ENCODE results near the gene PLA2G4B.
A peak's percentile ranks its signal among the peaks of the same experiment; 100 is the strongest.

The PLA2G4B gene

DNA sequence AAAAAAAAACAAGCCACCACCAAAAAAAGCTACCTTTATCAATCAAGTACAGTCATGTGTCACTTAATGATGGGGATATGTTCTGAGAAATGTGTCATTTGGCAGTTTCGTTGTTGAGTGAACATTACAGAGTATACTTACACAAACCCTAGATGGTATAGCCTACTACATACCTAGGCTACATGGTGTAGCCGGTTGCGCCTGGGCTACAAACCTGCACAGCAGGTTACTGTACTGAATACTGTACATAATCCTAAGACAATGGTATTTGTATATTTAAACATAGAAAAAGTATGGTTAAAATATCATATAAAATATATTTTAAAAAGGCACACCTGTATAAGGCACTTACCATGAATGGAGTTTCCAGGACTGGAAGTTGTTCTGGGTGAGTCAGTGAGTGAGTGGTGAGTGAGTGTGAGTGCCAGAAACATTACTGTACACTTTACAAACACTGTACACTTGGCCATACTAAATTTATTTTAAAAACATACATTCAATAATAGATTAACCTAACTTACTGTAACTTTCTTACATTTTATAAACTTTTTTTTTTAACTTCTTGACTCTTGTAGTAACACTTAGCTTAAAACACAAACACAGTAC lies 36.7 kb upstream of the PLA2G4B start:
- no peak overlapping the region for H3K4me3 Mint-ChIP-seq
- no peaks in the 10 kb centered on the region for H3K9me3 Mint-ChIP-seq
- H3K27ac Mint-ChIP-seq = no peak overlapping the region
- H3K36me3 Mint-ChIP-seq = peaks cover 5% of the 10 kb centered on the region
- H3K27me3 Mint-ChIP-seq = no peaks in the 10 kb centered on the region
- peaks cover 10% of the 10 kb centered on the region for H3K4me1 Mint-ChIP-seq

DNA sequence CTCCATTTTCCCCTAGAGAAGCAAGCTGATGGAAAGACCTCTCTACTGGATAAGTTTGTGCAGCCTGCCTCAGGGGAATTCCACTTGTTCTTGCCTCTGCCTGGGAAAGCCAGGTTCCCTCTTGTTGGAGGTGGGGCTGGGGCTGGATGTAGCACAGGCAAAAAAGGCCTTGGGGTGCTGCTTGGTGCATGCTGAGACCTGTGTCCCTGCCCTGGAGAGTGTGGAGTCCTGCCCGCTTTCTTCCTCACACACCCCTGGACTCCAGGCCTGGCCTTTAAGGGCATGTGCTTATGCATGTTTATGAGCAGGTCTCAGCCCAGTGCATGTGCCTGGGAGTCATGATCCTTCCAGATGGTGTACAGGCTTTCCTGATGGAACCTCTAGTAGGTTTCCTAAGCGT lies 34.3 kb upstream of the PLA2G4B start:
- Mint-ChIP-seq H3K4me3 (no peak overlapping the region), H3K9me3 (no peaks in the 10 kb centered on the region), H3K36me3 (peaks cover 5% of the 10 kb centered on the region), H3K27ac (peak overlapping the region; percentile 35), H3K27me3 (no peaks in the 10 kb centered on the region), H3K4me1 (peaks cover 8% of the 10 kb centered on the region)

DNA sequence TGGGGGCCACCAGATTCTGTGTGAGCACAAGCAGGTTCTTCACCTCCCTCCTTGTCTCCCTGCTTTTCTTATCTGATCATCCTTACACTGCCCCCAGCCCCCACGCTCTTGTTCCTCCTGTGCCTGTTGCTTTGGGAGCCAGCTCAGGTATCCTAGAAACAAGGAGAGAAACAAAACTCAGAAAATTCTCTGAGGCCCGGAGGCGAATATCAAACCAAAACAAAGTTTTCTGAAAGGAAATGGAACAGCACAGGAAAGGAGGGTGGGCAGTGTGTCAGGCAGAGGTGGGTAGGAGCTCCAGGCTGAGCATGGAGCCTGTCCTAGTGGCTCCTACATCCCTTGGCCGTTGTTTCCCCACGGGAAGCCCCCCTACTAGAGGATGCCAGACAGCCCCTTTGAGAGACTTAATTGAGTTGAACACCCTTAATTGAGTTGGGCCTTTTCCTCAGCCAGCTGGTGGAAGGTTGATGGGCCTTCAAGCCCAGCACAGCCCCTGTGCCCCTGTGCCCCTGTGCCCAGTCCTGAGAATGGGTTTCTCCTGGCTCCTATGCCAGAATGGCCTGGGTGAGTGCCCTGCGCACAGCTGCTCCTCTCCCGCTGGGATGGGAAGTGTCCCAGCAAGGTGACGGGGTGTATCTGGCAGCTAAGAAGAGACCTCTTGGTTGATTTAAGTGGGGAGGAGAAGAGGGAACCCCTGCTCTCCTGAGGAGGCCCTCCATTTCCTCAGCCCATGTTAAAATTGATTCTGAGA lies 33.6 kb upstream of the PLA2G4B start:
- Mint-ChIP-seq H3K27ac (peak overlapping the region; percentile 26), H3K4me3 (no peak overlapping the region), H3K4me1 (peaks cover 8% of the 10 kb centered on the region), H3K9me3 (no peaks in the 10 kb centered on the region), H3K36me3 (peaks cover 5% of the 10 kb centered on the region), H3K27me3 (no peaks in the 10 kb centered on the region)

DNA sequence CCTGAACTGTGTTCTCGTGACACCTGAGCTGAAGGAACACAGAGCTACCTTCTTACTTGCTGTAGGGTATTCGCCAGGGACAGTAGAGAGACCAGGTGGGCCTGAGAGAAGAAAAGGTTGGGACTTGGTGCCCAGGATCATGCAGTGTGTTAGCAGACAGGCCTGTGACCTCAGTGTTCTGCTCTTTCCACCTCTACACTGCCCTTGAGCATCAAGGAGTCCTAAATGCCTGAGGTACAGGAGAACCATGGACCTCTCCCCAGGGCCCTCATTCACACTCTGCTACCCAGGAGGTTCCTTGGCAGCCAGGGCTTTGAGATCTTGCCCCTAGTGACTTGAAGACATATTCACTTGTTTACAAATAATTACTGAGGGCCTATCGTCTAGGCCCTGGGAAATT lies 32.9 kb upstream of the PLA2G4B start:
- no peak overlapping the region for H3K4me3 Mint-ChIP-seq
- H3K36me3 Mint-ChIP-seq = peaks cover 5% of the 10 kb centered on the region
- H3K27ac Mint-ChIP-seq = no peak overlapping the region
- H3K4me1 Mint-ChIP-seq = peaks cover 8% of the 10 kb centered on the region
- no peaks in the 10 kb centered on the region for H3K27me3 Mint-ChIP-seq
- H3K9me3 Mint-ChIP-seq = no peaks in the 10 kb centered on the region

DNA sequence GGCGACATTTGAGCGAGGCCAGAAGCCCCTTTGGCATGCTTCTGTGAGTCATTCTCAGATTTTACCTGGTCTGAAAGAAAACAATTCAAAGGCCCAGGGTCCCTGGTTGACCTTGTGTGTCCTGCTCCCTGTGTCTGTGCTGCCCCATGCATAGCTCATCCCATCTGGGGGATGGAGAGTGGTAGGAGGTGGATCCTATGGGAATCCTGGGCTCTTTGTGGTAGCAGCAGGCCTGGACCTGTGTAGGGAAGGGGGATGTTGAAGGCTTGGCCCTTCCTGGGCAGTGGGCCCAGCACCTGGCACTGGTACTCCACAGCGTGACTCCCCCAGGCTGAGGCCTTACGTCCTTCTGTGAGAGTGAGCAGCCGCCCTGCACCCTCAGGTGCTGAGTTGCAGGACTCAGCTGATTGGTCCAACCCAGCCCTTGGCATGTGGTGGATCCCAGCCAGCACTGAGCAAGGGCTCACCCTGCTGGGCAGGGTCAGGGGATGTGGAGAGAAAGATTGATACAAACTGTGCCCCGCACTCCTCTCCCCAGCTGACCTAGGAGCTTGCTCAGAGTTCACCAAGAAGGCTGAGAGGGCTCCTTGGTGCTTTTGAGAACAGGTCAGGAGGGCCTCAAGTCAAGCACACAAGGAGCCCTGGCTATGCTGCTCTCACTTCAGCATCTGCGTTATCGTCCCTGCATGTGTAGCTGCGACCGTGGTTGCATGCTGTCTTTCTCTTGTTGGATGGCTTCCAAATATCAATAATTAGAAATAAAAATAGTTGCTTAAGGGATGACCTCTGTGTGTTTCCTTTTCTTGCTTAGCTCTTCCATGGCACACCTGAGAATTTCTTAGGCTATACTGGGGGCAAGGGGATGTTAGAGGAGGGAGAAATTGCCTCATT lies 32.1 kb upstream of the PLA2G4B start:
- H3K27ac Mint-ChIP-seq = no peak overlapping the region

DNA sequence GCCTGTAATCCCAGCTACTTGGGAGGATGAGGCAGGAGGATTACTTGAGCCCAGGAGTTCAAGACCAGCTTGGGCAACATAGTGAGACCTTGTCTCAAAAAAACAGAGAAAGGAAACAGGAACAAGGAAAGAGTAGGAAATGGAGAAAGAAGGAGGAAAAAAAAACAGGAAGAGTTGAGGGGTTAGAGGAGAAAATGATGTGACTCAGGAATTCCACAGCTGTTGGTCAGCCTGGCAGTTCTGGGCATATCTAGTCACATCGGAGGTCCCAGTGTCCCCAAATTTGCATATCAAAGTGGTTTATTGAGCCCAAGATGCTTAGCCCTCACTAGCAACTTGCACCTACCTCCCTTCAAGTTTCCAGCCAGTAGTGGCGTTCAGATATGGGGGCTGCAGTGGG lies 29.5 kb upstream of the PLA2G4B start:
- H3K4me3 Mint-ChIP-seq = no peak overlapping the region
- H3K9me3 Mint-ChIP-seq = no peaks in the 10 kb centered on the region
- peaks cover 3% of the 10 kb centered on the region for H3K36me3 Mint-ChIP-seq
- no peak overlapping the region for H3K27ac Mint-ChIP-seq
- H3K27me3 Mint-ChIP-seq = no peaks in the 10 kb centered on the region
- peaks cover 14% of the 10 kb centered on the region for H3K4me1 Mint-ChIP-seq

More for the DNA sequence above, 32.1 kb upstream of the PLA2G4B start:
- Mint-ChIP-seq H3K36me3 (peaks cover 3% of the 10 kb centered on the region), H3K4me1 (peaks cover 12% of the 10 kb centered on the region), H3K4me3 (no peak overlapping the region), H3K27me3 (no peaks in the 10 kb centered on the region), H3K9me3 (no peaks in the 10 kb centered on the region)

DNA sequence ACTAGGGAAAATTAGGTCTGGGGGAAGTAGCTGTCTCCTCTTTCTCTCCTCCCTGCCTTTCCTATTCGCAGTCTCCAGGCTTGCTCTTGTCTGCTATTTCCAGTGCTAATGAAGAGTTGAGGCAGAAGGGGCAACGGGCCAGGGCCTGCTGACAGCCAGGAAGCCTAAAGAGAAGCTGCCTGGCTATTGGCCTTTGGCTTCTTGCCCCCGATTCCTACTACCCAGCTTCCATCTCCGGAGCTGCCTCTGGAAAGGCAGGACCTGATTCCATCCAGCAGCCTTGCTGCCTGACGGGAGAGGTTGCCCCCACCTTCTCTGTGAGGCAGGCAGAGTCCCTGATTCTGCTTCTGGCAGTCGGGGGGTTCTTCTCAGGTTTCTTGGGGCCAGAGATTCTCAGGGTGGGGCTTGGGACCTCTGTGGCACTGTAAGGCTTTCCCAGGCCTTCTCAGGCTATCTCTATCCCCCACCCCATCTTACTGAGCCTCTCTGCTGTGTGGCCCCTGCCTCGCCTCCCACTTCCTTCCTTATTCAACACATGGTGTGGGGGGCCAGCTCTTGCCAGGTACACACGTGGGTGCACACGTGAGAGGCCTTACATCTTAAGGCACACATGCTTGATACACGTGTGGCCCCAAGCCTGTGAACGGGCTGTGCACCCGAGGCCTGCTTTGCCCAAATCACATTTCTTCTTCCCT lies 29.0 kb upstream of the PLA2G4B start:
- Mint-ChIP-seq H3K9me3 (no peaks in the 10 kb centered on the region), H3K27me3 (no peaks in the 10 kb centered on the region), H3K27ac (no peak overlapping the region), H3K4me1 (peaks cover 10% of the 10 kb centered on the region), H3K36me3 (peaks cover 3% of the 10 kb centered on the region), H3K4me3 (no peak overlapping the region)

DNA sequence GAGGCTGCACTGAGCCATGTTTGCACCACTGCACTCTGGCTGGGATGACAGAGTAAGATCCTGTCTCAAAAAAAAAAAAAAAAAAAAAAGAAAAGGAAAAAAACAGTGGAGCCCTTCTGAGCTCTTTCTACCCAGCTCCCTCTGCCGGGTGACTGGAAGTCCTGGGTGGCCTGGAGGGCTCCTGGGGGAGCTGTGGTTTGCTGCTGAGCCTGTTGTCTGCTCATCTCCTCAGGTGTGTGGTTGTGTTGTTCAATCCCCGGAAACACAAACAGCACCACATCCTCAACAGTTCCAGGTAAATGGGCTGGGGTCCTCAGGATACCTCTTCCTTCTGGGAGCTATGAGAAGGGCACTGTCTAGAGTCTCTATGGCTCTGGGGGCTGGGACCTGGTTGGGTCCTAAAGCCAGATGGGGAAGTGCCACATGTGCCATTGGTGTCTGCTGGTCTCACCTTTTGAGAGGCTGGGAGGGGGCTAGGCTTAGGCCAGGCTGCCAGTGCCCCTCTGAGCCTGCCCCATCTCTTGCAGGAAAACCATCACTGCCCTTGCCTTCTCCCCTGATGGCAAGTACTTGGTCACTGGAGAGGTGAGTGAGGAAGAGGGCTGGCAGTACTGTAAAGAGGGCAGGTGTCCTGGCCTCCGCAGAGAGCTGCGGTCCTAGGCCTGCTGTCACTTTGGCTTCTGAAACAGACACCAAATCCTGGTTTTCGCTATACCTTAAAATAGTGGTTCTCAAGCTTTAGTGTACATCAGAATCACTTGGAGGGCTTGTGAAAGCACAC lies 27.8 kb upstream of the PLA2G4B start:
- H3K9me3 Mint-ChIP-seq = no peaks in the 10 kb centered on the region
- peaks cover 2% of the 10 kb centered on the region for H3K36me3 Mint-ChIP-seq
- H3K27me3 Mint-ChIP-seq = no peaks in the 10 kb centered on the region
- peaks cover 6% of the 10 kb centered on the region for H3K4me1 Mint-ChIP-seq
- no peak overlapping the region for H3K27ac Mint-ChIP-seq
- H3K4me3 Mint-ChIP-seq = no peak overlapping the region

DNA sequence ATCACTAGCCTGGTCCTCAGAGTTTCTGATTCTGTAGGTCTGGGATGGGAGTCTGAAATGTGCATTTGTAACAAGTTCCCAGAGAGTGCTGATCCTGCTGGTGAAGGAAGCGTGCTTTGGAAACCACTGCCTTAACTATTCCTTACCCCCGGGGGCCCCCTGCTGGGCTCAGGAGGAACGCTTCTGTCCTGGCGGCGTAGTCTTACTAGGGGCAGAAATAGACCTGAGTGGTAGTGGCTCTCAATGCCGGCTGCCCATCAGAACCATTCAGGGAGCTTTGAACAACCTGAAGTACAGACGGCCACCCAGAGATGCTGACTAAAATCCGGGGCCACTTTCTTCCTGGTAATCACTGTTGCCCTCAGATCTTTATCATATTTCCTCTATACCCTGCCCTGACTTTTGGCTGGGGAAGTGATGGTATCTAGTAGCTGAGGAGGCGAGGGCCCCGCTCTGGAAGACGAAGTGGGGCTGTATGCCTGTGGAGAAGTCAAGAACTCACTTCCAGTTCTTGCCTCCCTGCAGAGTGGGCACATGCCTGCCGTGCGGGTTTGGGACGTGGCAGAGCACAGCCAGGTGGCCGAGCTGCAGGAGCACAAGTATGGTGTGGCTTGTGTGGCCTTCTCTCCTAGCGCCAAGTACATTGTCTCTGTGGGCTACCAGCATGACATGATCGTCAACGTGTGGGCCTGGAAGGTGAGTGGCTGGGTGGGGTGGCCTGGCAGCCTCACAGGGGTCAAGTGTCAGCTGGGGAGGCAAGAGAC lies 27.0 kb upstream of the PLA2G4B start:
- Mint-ChIP-seq H3K4me3 (no peak overlapping the region), H3K36me3 (peaks cover 6% of the 10 kb centered on the region), H3K27me3 (no peaks in the 10 kb centered on the region), H3K9me3 (no peaks in the 10 kb centered on the region), H3K4me1 (peaks cover 6% of the 10 kb centered on the region), H3K27ac (no peak overlapping the region)

DNA sequence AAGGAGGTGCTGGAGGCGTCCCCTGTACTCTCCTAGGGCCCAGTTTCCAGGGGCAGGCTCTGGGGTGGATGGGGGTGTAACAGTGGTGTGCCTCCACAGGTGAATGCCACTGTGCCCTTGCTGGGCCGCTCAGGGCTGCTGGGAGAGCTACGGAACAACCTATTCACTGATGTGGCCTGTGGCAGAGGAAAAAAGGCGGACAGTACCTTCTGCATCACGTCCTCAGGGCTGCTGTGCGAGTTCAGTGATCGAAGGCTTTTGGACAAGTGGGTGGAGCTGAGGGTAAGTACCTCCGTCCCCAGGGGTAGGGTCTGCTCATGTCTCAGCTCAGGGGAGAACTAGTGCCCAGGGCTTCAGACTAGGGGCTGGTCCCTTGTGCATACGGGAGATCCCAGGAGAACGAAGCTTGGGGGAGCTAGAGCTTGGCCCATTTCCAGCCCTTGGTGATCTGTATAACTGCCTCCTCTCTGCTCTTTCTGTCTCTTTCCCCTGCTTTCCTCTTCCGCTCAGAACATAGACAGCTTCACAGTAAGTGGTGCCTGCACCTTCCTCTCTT lies 25.7 kb upstream of the PLA2G4B start:
- Mint-ChIP-seq H3K27ac (no peak overlapping the region), H3K4me3 (no peak overlapping the region), H3K36me3 (peaks cover 6% of the 10 kb centered on the region)

DNA sequence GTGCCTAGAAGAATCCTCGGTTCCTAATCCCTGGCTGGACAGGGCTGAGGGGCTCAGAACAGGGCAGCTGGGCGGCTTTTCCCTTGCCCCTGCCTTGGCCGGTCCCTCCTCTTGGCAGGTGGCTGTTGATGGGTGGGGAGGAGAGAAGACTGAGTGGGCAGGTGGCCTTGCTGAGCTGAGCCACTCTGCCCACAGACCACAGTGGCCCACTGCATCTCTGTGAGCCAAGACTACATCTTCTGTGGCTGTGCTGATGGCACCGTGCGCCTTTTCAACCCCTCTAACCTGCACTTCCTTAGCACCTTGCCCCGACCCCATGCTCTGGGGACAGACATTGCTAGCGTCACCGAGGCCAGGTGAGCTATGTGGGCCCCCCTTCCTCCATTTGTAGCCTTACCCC lies 25.2 kb upstream of the PLA2G4B start:
- no peaks in the 10 kb centered on the region for H3K27me3 Mint-ChIP-seq
- H3K4me1 Mint-ChIP-seq = peaks cover 6% of the 10 kb centered on the region
- no peak overlapping the region for H3K27ac Mint-ChIP-seq
- peaks cover 6% of the 10 kb centered on the region for H3K36me3 Mint-ChIP-seq
- H3K9me3 Mint-ChIP-seq = no peaks in the 10 kb centered on the region
- H3K4me3 Mint-ChIP-seq = no peak overlapping the region

More for the DNA sequence above, 25.7 kb upstream of the PLA2G4B start:
- H3K9me3 Mint-ChIP-seq = no peaks in the 10 kb centered on the region
- no peaks in the 10 kb centered on the region for H3K27me3 Mint-ChIP-seq
- H3K4me1 Mint-ChIP-seq = peaks cover 6% of the 10 kb centered on the region

DNA sequence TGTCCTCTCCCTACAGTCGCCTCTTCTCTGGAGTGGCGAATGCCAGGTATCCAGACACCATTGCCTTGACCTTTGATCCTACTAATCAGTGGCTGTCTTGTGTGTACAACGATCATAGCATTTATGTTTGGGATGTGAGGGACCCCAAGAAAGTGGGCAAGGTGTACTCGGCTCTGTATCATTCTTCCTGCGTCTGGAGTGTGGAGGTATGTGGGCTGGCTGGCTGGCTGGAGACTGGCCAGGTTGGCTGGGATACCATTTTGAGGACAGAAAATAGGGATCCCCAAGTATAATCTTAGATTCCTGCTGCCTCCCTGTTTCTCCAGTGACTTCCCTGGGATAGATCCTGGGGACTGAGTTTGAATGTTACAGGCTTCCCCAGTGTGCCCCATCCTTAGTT lies 24.1 kb upstream of the PLA2G4B start:
- H3K9me3 Mint-ChIP-seq = no peaks in the 10 kb centered on the region

DNA sequence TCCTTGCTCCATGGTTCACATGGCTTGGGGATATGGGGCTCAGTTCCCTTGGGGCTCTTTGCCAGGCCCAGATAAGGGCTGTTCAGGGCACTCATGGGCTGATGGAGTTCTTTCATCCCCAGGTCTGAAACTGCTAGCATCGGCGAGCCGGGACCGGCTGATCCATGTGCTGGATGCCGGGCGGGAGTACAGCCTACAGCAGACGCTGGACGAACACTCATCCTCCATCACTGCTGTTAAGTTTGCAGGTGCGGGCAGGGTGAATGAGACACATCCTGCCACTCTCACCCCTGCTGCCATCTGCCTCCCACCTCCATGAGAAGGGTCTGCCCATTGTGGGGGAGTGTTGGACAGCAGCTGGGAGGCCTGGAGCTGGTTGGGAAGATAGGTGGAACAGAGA lies 21.9 kb upstream of the PLA2G4B start:
- no peaks in the 10 kb centered on the region for H3K27me3 Mint-ChIP-seq
- H3K4me1 Mint-ChIP-seq = no peaks in the 10 kb centered on the region
- H3K27ac Mint-ChIP-seq = no peak overlapping the region
- peaks cover 9% of the 10 kb centered on the region for H3K36me3 Mint-ChIP-seq
- no peak overlapping the region for H3K4me3 Mint-ChIP-seq
- no peaks in the 10 kb centered on the region for H3K9me3 Mint-ChIP-seq

More for the DNA sequence above, 24.1 kb upstream of the PLA2G4B start:
- no peak overlapping the region for H3K4me3 Mint-ChIP-seq
- H3K36me3 Mint-ChIP-seq = peaks cover 6% of the 10 kb centered on the region
- H3K4me1 Mint-ChIP-seq = peaks cover 6% of the 10 kb centered on the region
- H3K27me3 Mint-ChIP-seq = no peaks in the 10 kb centered on the region
- H3K27ac Mint-ChIP-seq = no peak overlapping the region

DNA sequence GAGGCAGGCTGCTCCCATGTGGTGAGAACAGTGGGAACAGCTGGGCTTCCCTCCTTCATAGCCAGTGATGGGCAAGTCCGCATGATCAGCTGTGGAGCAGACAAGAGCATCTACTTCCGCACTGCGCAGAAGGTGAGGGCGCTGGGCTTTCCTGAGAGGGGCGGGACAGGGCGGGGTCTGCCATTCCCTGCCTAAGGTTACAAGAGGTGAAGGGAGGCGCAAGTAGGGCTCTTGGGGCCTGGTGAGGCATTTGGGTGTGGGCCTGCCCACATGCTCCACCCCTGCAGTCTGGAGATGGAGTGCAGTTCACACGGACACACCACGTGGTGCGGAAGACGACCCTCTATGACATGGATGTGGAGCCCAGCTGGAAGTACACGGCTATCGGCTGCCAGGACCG lies 21.3 kb upstream of the PLA2G4B start:
- Mint-ChIP-seq H3K27me3 (no peaks in the 10 kb centered on the region), H3K4me1 (no peaks in the 10 kb centered on the region), H3K9me3 (no peaks in the 10 kb centered on the region), H3K36me3 (peaks cover 9% of the 10 kb centered on the region), H3K4me3 (no peak overlapping the region), H3K27ac (no peak overlapping the region)
